ENCODE measurements around the gene KCNK7.
A peak's percentile ranks its signal among the peaks of the same experiment; 100 is the strongest.

DNA sequence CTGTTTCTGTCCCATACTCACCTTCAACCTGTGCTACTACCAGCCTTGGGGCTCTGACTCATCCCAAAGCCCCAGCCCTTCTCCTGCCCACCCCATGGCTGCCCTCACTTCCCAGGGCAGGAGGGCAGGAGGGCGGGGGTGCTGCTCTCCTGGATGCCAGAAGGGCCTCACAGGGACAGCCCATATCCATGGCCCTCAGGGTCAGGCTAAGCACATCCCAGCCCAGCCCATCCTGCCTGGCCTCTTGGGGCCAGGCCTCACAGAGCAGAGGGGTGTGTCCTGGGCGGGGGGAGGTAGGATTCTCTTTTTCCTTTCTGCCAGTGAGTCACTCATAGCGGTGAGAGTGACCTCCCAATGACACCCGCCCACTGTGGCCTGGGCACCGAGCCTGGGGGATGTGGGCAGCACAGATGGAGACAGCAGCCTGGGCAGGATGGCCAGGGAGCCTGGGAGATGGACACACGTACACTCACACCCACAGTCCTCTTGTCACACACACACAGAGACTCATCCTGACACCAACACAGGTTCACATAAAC lies 39.8 kb downstream of the KCNK7 start:
- TF ChIP-seq, protein P1, sequence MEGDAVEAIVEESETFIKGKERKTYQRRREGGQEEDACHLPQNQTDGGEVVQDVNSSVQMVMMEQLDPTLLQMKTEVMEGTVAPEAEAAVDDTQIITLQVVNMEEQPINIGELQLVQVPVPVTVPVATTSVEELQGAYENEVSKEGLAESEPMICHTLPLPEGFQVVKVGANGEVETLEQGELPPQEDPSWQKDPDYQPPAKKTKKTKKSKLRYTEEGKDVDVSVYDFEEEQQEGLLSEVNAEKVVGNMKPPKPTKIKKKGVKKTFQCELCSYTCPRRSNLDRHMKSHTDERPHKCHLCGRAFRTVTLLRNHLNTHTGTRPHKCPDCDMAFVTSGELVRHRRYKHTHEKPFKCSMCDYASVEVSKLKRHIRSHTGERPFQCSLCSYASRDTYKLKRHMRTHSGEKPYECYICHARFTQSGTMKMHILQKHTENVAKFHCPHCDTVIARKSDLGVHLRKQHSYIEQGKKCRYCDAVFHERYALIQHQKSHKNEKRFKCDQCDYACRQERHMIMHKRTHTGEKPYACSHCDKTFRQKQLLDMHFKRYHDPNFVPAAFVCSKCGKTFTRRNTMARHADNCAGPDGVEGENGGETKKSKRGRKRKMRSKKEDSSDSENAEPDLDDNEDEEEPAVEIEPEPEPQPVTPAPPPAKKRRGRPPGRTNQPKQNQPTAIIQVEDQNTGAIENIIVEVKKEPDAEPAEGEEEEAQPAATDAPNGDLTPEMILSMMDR (IDR thresholded peaks at IDR 0.05; ENCODE audit: extremely low read depth in 1 of 2, insufficient read depth in 1 of 2, low read depth in 1 of 2, low read length in 2 of 2) = no peak
- TF ChIP-seq MYC (IDR thresholded peaks at IDR 0.05; ENCODE audit: low read depth, low read length) (no peak), JUN (IDR thresholded peaks at IDR 0.05; ENCODE audit: borderline replicate concordance, insufficient read depth, insufficient read length, low read depth) (peak; percentile 7), POLR2AphosphoS5 (IDR thresholded peaks at IDR 0.05; ENCODE audit: insufficient read depth, low read depth, low read length) (no peak), EZH2 (IDR thresholded peaks at IDR 0.05; ENCODE audit: borderline replicate concordance, low read depth, low read length, severe bottlenecking) (no peak), POLR2A (IDR thresholded peaks at IDR 0.05; ENCODE audit: low read depth, low read length) (no peak), FOS (IDR thresholded peaks at IDR 0.05; ENCODE audit: borderline replicate concordance, insufficient read depth, low read length) (peak; percentile 73)

Data from endothelial cell of umbilical vein (primary cell).